GM12878 (cell line): Measurements from ENCODE around the gene CARD11. TPM values are rescaled to one million over a fixed set of nuclear protein-coding genes. Genes with fewer than 3 reads are reported as not detected.

Experiments
- ATAC-seq: fragments of 200-7000 bp; cut with Tn5 transposase; 3 replicates; pipeline ENCODE4 v1.9.1; 2020; ENCODE audit warnings: mild to moderate bottlenecking, moderate library complexity
- BruUV-seq: library from RNA; stranded (reverse); fragments of 400-500 nt; replicated peaks from 2 replicates; lab custom pipeline; 2021; lab: Mats Ljungman, UMichigan
- CTCF ChIA-PET: fragments of 300-600 bp; sonication (Branson Sonifier 250); formaldehyde crosslinking; extraction: SDS; loops from one replicate; lab custom pipeline; 2021; ENCODE audit warnings: inconsistent platforms; lab: Yijun Ruan, JAX
- POLR2A ChIA-PET: fragments of 350-600 bp; formaldehyde crosslinking; extraction: SDS; loops from one replicate; lab custom pipeline; 2021; ENCODE audit warnings: inconsistent platforms; lab: Charles Lee
- RAD21 ChIA-PET: fragments of 300-600 bp; sonication (Branson Sonifier 250); formaldehyde crosslinking; loops from one replicate; lab custom pipeline; 2023; ENCODE audit warnings: antibody characterized with exemption; ENCODE audit not compliant: unreplicated experiment; lab: Charles Lee
- SMC1A ChIA-PET: fragments of 300-600 bp; sonication (Branson Sonifier 250); formaldehyde crosslinking; loops from one replicate; lab custom pipeline; 2023; ENCODE audit not compliant: unreplicated experiment, uncharacterized antibody; lab: Charles Lee
- DNase-seq: peaks from one replicate; pipeline ENCODE4 v3.0.0-alpha.2; 2011; ENCODE audit warnings: low read depth, low spot score
- FAIRE-seq: peaks from 3 replicates; lab custom pipeline; 2011; peaks lifted over from hg19 to GRCh38; lab: Jason Lieb, UNC
- H2AFZ ChIP-seq: 2 replicates; pipeline ENCODE4 v1.6.0; 2011; ENCODE audit warnings: low read depth, low read length, control low read depth; ENCODE audit not compliant: control insufficient read depth
- H3K27ac ChIP-seq: 2 replicates; pipeline ENCODE4 v1.5.1; 2011; ENCODE audit warnings: control low read depth; ENCODE audit not compliant: control insufficient read depth, insufficient read depth
- H3K27me3 ChIP-seq, 2 experiments: replicated peaks in 1 of 2; 2 replicates each; pipeline versions ENCODE4 v1.6.0 to v1.6.1; 2011; ENCODE audit warnings: low read length in 1 of 2; ENCODE audit not compliant: control insufficient read depth in 2 of 2, insufficient read depth in 2 of 2
- H3K36me3 ChIP-seq, 2 experiments: 2 replicates each; pipeline ENCODE4 v1.5.1; 2011; ENCODE audit warnings: low read length in 1 of 2; ENCODE audit not compliant: control insufficient read depth in 2 of 2, insufficient read depth in 2 of 2
- H3K4me1 ChIP-seq: 2 replicates; pipeline ENCODE4 v1.6.1; 2011; ENCODE audit warnings: mild to moderate bottlenecking, low read length, moderate library complexity, mixed read lengths; ENCODE audit not compliant: control insufficient read depth, insufficient read depth
- H3K4me2 ChIP-seq: 2 replicates; pipeline ENCODE4 v1.6.0; 2011; ENCODE audit warnings: control low read depth; ENCODE audit not compliant: control insufficient read depth, insufficient read depth
- H3K4me3 ChIP-seq: fragments of 200-600 bp; sonication (generic); 2 replicates; pipeline ENCODE4 v1.5.1; 2016
- H3K79me2 ChIP-seq: 2 replicates; pipeline ENCODE4 v1.6.0; 2011; ENCODE audit warnings: low read length; ENCODE audit not compliant: control insufficient read depth, insufficient read depth
- H3K9ac ChIP-seq: 2 replicates; pipeline ENCODE4 v1.8.0; 2011; ENCODE audit warnings: low read length, control low read depth, mixed read lengths; ENCODE audit not compliant: control insufficient read depth, insufficient read depth
- H3K9me3 ChIP-seq: replicated peaks from 3 replicates; pipeline ENCODE4 v1.5.1; 2011; ENCODE audit warnings: mild to moderate bottlenecking, low read length; ENCODE audit not compliant: control insufficient read depth, insufficient read depth
- H4K20me1 ChIP-seq: 2 replicates; pipeline ENCODE4 v1.6.0; 2011; ENCODE audit not compliant: control insufficient read depth, insufficient read depth
- BCL11A ChIP-seq: IDR thresholded peaks from 2 replicates; pipeline ENCODE4 v1.6.1; 2011; ENCODE audit warnings: low read depth, low read length
- CBFB ChIP-seq: IDR thresholded peaks from 2 replicates; pipeline ENCODE4 v1.6.1; 2016; ENCODE audit warnings: antibody characterized with exemption, low read depth
- CHD2 ChIP-seq: IDR thresholded peaks from 2 replicates; pipeline ENCODE4 v1.6.1; 2011; ENCODE audit warnings: low read depth, low read length, improper control_type of control experiment, borderline replicate concordance
- HDAC6 ChIP-seq: fragments of 200-600 bp; sonication (generic); IDR thresholded peaks from one replicate; pipeline ENCODE4 v1.8.0; 2017; ENCODE audit warnings: antibody characterized with exemption; ENCODE audit not compliant: unreplicated experiment
- IKZF2 ChIP-seq, 2 experiments: fragments of 450-650 bp; IDR thresholded peaks; 2 replicates each; pipeline ENCODE4 v1.6.1; 2017; ENCODE audit warnings: mild to moderate bottlenecking in 2 of 2, moderate library complexity in 2 of 2
- IRF4 ChIP-seq: IDR thresholded peaks from 2 replicates; pipeline ENCODE4 v1.6.1; 2011; ENCODE audit warnings: low read depth, low read length
- NBN ChIP-seq: fragments of 450-650 bp; IDR thresholded peaks from 2 replicates; pipeline ENCODE4 v1.6.1; 2016
- TCF3 ChIP-seq: IDR thresholded peaks from 2 replicates; pipeline ENCODE4 v1.6.1; 2012; ENCODE audit warnings: low read depth, mild to moderate bottlenecking, low read length, borderline replicate concordance; ENCODE audit not compliant: insufficient read depth
- ZNF217 ChIP-seq: fragments of 450-650 bp; IDR thresholded peaks from 2 replicates; pipeline ENCODE4 v1.6.1; 2017; ENCODE audit warnings: antibody characterized with exemption, mild to moderate bottlenecking
- WGBS: methylation state at CpG from one replicate; pipeline ENCODE4 v1.1.6; 2016; ENCODE audit warnings: low lambda C conversion rate; ENCODE audit not compliant: insufficient replicate concordance, insufficient coverage; ENCODE audit errors: missing lambda C conversion rate; 5-methylcytosine and 5-hydroxymethylcytosine counted together
- in situ Hi-C: fragments of 300-500 bp; cut with MboI; formaldehyde crosslinking; loops from 9 replicates; pipeline ENCODE4 v1.14.3; 2018; ENCODE audit warnings: mixed read lengths
- intact Hi-C: fragments of 100-400 bp; cut with micrococcal nuclease; formaldehyde crosslinking; loops from one replicate; pipeline ENCODE4 v1.14.2; 2022; ENCODE audit not compliant: unreplicated experiment
- polyA plus RNA-seq, 11 experiments: library from polyadenylated mRNA; depleted of rRNA in 4 of 11; unstranded in 6 of 11; stranded (reverse) in 5 of 11; fragments of >200 nt; fragmentation: Nextera tagmentation in 4 of 11; fragmentation: Illumina TruSeq in 1 of 11; extraction: Ambion mirVana in 4 of 11; extraction: Trizol in 1 of 11; gene quantifications; 1 replicate in 1 of 11; 2 replicates in 10 of 11; pipeline versions ENCODE4 v1.2.1 to v1.2.3, GENCODE V29; 2011 to 2016; ENCODE audit warnings: inconsistent platforms in 2 of 11, missing spikeins in 2 of 11, low read depth in 1 of 11
- total RNA-seq, 4 experiments: library from RNA; depleted of rRNA in 3 of 4; stranded (reverse); fragments of >200 nt in 3 of 4; fragmentation: Illumina TruSeq in 1 of 4; extraction: Trizol in 1 of 4; gene quantifications; 2 replicates each; pipeline versions ENCODE4 v1.2.1 to v1.2.3, GENCODE V29; 2013 to 2021

CARD11 gene
- total and polyA plus RNA-seq, 10 of the 15 experiments (the other 5 are each of a cell fraction or from before 2014, with no cell fraction given): 0.27 to 72.0 (median 28.4) TPM

DNA sequence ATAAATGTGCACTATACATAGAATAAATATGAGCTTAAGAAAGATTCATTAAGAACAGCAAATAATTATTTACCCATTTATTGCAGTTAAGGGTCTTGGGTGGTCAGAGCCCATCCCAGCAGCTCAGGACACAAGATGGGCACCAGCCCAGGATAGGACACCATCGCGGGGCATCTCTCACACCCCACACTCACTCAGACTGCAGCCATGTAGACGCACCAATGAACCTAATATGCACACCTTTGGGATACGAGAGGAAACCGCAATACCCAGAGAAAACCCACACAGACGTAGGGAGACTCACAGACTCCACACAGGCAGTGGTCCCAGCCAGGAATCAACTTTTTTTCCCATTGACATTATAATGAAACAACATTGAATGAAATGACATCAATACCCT lies 36.0 kb downstream of the CARD11 start:
- intact Hi-C loops: no loop called here
- SMC1A ChIA-PET: interaction anchor here (0.7 to 1.7 kb wide), 5 partner anchors 13 to 146 kb away, joined by 3 to 5 read pairs (median 3); no protein-coding TSS in a partner anchor
- no peak overlapping the region for H3K4me2 ChIP-seq
- H3K4me3 ChIP-seq: no peak overlapping the region
- in situ Hi-C loops: no loop called here
- DNase-seq (no peak), ATAC-seq (no peak), FAIRE-seq (no peak)
- no peak overlapping the region for H3K9ac ChIP-seq
- WGBS: 88% methylated on average over 6 of the region's 6 CpGs
- H3K27ac ChIP-seq: no peak overlapping the region
- H3K27me3 ChIP-seq: no peaks in the 10 kb centered on the region
- no peaks in the 10 kb centered on the region; the same call in 1 of the 2 replicates for H4K20me1 ChIP-seq
- POLR2A ChIA-PET: no interaction called here
- H3K4me1 ChIP-seq: peaks cover 4% of the 10 kb centered on the region; the same call in 1 of the 2 replicates
- RAD21 ChIA-PET: interaction anchor here (0.6 kb wide), 1 partner anchor 444 kb away, joined by 3 read pairs; no protein-coding TSS in a partner anchor
- H2AFZ ChIP-seq: no peak overlapping the region
- H3K9me3 ChIP-seq: no peaks in the 10 kb centered on the region
- no peak for TF ChIP-seq IRF4
- TF ChIP-seq HDAC6: no peak
- TF ChIP-seq CHD2: no peak
- no peak for TF ChIP-seq NBN
- no peak for TF ChIP-seq CBFB
- H3K79me2 ChIP-seq: no peaks in the 10 kb centered on the region; the same call in 1 of the 2 replicates
- CTCF ChIA-PET: interaction anchor here (0.9 kb wide), 1 partner anchor 66 kb away, joined by 3 read pairs; no protein-coding TSS in a partner anchor
- BruUV-seq: no TSS peak
- peaks cover 0 to 4% of the 10 kb centered on the region in 2 experiments; a peak in 2 of 4 replicates for H3K36me3 ChIP-seq

DNA sequence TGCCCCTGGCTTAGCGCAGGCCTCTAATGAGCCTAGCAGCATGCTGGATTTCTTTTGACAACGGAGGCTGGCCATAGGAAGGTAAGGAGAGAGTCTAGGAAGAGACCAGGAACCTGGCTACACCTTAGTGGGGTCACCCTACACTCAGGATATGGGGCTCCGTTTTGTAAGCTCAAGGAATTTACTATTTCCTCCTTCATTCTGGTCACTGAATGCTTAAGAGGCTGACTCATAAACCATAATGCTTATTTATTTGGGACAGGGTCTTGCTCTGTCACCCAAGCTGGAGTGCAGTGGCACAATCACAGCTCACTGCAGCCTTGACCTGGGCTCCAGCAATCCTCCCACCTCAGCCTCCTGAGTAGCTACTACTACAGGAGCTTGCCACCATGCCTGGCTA lies 38.4 kb downstream of the CARD11 start:
- in situ Hi-C loops (no loop called here), intact Hi-C loops (no loop called here)
- Histone ChIP-seq H3K4me1 (no peaks in the 10 kb centered on the region; the same call in 1 of the 2 replicates), H3K4me3 (no peak overlapping the region), H3K9ac (no peak overlapping the region), H3K79me2 (no peaks in the 10 kb centered on the region; the same call in 1 of the 2 replicates), H3K4me2 (no peak overlapping the region), H4K20me1 (no peaks in the 10 kb centered on the region; the same call in 1 of the 2 replicates), H3K27ac (no peak overlapping the region), H2AFZ (no peak overlapping the region), H3K9me3 (no peaks in the 10 kb centered on the region), H3K27me3 (no peaks in the 10 kb centered on the region), H3K36me3 (peaks cover 0 to 4% of the 10 kb centered on the region in 2 experiments; a peak in 2 of 4 replicates)
- ATAC-seq (no peak), DNase-seq (no peak), FAIRE-seq (no peak)
- BruUV-seq: no TSS peak
- RAD21 ChIA-PET: no interaction called here
- 89% methylated on average over 3 of the region's 3 CpGs for WGBS
- CTCF ChIA-PET: no interaction called here
- SMC1A ChIA-PET: no interaction called here
- POLR2A ChIA-PET: interaction anchor here (0.7 to 1.6 kb wide), 2 partner anchors 13 to 384 kb away, joined by 3 to 5 read pairs; no protein-coding TSS in a partner anchor
- TF ChIP-seq TCF3 (no peak), ZNF217 (no peak), BCL11A (no peak), IKZF2 (IDR thresholded peaks at IDR 0.05) (no peak)
